ENCODE measurements around the gene RCAN1.
A peak's percentile ranks its signal among the peaks of the same experiment; 100 is the strongest.

DNA sequence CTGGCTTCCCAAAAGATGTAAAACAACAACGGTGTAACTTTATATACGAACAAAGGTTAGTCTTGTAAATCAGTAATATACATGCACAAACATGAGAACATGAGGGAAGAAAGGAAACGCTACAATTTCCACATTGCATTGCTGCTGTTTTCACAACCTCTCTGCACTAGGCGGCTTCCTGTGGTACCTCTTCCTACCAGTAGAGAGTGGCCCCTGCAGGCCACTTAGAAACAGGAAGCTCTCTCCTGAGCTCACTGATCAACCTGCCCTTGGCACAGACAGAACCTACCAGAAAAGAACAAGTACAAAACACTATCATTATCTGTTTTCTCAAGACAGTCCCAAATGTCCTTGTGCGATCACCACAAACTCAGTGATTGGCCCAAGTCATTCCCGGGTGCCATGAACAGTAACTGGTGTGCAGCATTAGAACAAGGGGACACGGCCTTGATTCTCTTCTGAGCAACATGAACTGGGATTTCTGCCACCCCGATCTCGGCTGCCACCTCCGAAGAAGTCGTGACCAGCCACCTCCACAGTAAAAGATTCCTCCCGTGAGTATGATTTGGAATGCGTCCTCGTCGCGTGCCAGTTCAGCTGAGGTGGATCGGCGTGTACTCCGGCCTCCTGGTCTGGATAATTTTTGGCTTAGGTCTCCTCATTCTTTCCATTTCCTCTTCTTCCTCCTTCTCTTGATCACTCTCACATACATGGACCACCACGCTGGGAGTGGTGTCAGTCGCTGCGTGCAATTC is 97.2 kb downstream of the RCAN1 start:
- TF ChIP-seq EZH2 (IDR thresholded peaks at IDR 0.05; ENCODE audit: low read depth, low read length, severe bottlenecking) (no peak), EGR1 (IDR thresholded peaks at IDR 0.05; ENCODE audit: borderline replicate concordance, low read depth, low read length) (no peak), POLR2A (IDR thresholded peaks at IDR 0.05; ENCODE audit: control extremely low read depth in 1 of 2, low read depth in 2 of 2, low read length in 2 of 2) (no peak), CTCF (IDR thresholded peaks at IDR 0.05; ENCODE audit: control extremely low read depth in 1 of 3, insufficient read depth in 1 of 3, low read depth in 1 of 3, low read length in 3 of 3) (peak; percentile 32 to 76 (median 63))
